Thymus (tissue), 11 donors: ENCODE data around the gene SLC2A5. TPM values are rescaled to one million over a fixed set of nuclear protein-coding genes. Genes with fewer than 3 reads are reported as not detected.

ENCODE experiments used
- DNase-seq, 9 donors: peaks; one replicate each; pipeline ENCODE4 v3.0.0-alpha.2; 2013; ENCODE audit warnings: low spot score in 9 of 9, low read depth in 6 of 9, missing footprints in 1 of 9
- H3K27ac ChIP-seq, 2 donors: one replicate each; pipeline ENCODE4 v1.5.1; 2013; ENCODE audit warnings: control low read depth in 1 of 2, low read depth in 1 of 2, low read length in 1 of 2, mild to moderate bottlenecking in 1 of 2, moderate library complexity in 1 of 2
- H3K27me3 ChIP-seq, 2 donors: one replicate each; pipeline ENCODE4 v1.5.1; 2013; ENCODE audit warnings: low read length in 1 of 2; ENCODE audit not compliant: control insufficient read depth in 2 of 2, insufficient read depth in 1 of 2
- H3K36me3 ChIP-seq, 2 donors: one replicate each; pipeline ENCODE4 v1.5.1; 2013; ENCODE audit warnings: low read length in 1 of 2, mild to moderate bottlenecking in 1 of 2, moderate library complexity in 1 of 2; ENCODE audit not compliant: control insufficient read depth in 2 of 2, insufficient read depth in 2 of 2
- H3K4me1 ChIP-seq, 2 donors: one replicate each; pipeline ENCODE4 v1.5.1; 2013; ENCODE audit warnings: low read length in 2 of 2; ENCODE audit not compliant: control insufficient read depth in 2 of 2, insufficient read depth in 2 of 2
- H3K4me3 ChIP-seq, 2 donors: one replicate each; pipeline ENCODE4 v1.5.1; 2013; ENCODE audit warnings: low read length in 2 of 2, control low read depth in 1 of 2, mild to moderate bottlenecking in 1 of 2
- H3K9me3 ChIP-seq, 2 donors: one replicate each; pipeline ENCODE4 v1.5.1; 2013; ENCODE audit warnings: low read length in 1 of 2, mild to moderate bottlenecking in 1 of 2; ENCODE audit not compliant: control insufficient read depth in 2 of 2, insufficient read depth in 1 of 2
- WGBS: extraction: QIAGEN DNeasy Blood & Tissue Kit; methylation state at CpG from one replicate; pipeline ENCODE4 v1.1.7; 2013; 5-methylcytosine and 5-hydroxymethylcytosine counted together
- polyA plus RNA-seq: library from polyadenylated mRNA; stranded (reverse); fragments of 200-250 nt; gene quantifications from one replicate; pipeline ENCODE4 v1.2.3, GENCODE V29; 2013
- total RNA-seq: library from RNA; stranded (reverse); fragments of 120-200 nt; gene quantifications from one replicate; pipeline ENCODE4 v1.2.4, GENCODE V29; 2013
- donor health status: healthy.

The SLC2A5 gene
- total and polyA plus RNA-seq, 2 donors, result 1.5 to 6.8 TPM

DNA sequence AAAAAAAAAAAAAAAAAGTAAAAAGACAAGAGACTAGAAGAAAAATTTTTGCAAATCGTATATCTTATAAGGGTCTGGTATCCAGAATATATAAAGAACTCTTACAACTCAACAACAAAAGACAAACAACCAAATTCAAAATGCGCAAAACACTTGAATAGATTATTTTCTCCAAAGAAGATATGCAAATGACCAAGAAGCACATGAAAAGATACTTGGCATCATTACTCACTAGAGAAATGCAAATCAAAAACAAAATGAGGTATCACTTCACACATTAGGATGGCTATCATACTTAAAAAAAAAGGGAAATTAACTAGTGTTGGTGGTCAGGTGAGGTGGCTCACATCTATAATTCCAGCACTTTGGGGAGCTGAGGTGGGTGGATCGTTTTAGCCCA, 12.0 kb upstream of the SLC2A5 start:
- Histone ChIP-seq H3K4me3 (no peak overlapping the region), H3K36me3 (no peaks in the 10 kb centered on the region), H3K4me1 (peaks cover 0 to 17% of the 10 kb centered on the region in 2 donors), H3K27ac (no peak overlapping the region), H3K27me3 (peaks cover 0 to 3% of the 10 kb centered on the region in 2 donors), H3K9me3 (no peaks in the 10 kb centered on the region)
- no peak for DNase-seq
- WGBS, result 97% methylated on average over 3 of the region's 3 CpGs

GRCh38 chr1:9080705-9081291, 11.4 kb upstream of the SLC2A5 start:
- Histone ChIP-seq H3K27ac (no peak overlapping the region), H3K4me3 (no peak overlapping the region), H3K27me3 (peaks cover 0 to 3% of the 10 kb centered on the region in 2 donors), H3K9me3 (no peaks in the 10 kb centered on the region), H3K36me3 (no peaks in the 10 kb centered on the region), H3K4me1 (peaks cover 0 to 15% of the 10 kb centered on the region in 2 donors)
- WGBS, result 94% methylated on average over 6 of the region's 6 CpGs
- DNase-seq, result no peak

- Histone ChIP-seq H3K27ac (no peak overlapping the region), H3K9me3 (no peaks in the 10 kb centered on the region), H3K27me3 (peaks cover 0 to 3% of the 10 kb centered on the region in 2 donors), H3K36me3 (no peaks in the 10 kb centered on the region), H3K4me3 (no peak overlapping the region), H3K4me1 (peaks cover 0 to 15% of the 10 kb centered on the region in 2 donors)
- DNase-seq, result no peak
- WGBS, result 72% methylated on average over 12 of the region's 12 CpGs
Measured at GRCh38 chr1:9079988-9080704, 10.7 kb upstream of the SLC2A5 start.

DNA sequence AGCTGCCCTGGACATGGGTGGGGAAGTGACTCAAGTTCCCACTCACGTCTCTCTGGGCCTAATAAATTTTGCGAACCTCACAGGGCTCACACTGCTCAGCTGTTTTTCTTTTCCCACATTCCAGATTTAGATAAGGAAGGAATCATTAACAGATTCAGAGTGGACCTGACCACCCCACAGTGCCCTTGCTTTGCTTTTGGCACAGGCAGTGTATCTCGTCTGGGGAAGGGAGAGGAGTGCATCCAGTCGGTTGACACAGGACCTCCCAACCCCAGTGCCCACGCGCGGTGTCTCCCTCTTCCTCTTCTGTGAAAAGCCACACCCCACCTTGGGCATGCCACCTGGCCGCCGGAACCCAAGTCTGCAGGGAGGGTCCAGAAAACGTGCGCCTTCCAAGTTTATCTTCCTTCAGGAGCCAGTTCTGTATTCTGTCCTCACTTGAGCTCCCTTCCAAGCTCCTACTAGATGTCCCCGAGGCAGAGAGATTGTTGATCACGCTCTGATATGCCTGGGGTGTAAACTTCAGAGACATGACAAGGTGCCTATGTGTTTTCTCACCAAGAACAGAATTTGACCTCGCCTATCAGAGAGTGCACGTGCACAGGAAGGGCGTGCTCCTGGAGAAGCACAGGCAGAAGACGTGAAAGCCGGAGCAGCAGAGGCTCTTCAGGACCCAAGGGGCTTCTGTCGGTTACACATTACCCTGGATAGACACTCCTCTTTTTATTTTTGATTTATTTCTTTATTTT, 9.5 kb upstream of the SLC2A5 start:
- WGBS, result 44% methylated on average over 19 of the region's 19 CpGs
- H3K9me3 ChIP-seq, result no peaks in the 10 kb centered on the region
- no peak overlapping the region for H3K4me3 ChIP-seq
- H3K4me1 ChIP-seq, result peaks cover 0 to 13% of the 10 kb centered on the region in 2 donors
- peaks cover 0 to 3% of the 10 kb centered on the region in 2 donors for H3K27me3 ChIP-seq
- no peak overlapping the region for H3K27ac ChIP-seq
- no peaks in the 10 kb centered on the region for H3K36me3 ChIP-seq
- DNase-seq, result no peak

DNA sequence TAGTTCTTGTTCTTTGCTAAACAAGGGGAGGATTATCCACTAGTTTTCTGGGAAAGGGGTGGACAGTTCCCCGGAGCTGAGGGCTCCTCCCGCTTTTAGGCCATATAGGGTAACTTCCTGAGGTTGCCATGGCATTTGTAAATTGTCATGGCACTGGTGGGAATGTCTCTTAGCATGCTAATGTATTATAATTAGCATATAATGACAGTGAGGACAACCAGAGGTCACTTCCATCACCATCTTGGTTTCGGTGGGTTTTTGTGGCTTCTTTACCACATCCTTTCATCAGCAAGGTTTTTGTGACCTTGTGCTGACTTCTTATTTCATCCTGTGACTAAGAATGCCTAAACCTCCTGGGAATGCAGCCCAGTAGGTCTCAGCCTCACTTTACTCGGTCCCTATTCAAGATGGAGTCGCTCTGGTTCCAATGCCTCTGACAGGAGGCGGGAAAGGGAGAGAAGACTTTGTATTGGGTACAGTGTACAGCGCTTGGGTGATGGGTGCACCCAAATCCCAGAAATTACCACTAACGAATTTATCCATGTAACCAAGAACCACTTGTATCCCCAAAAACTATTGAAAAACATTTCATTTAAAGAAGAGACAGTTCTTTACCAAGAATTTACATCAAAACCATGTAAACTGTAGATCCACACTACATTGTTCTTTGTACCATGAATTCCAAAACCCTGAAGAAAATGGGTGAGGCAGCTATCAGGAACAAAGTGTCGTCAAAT, 8.7 kb upstream of the SLC2A5 start:
- WGBS, result 73% methylated on average over 9 of the region's 9 CpGs
- no peaks in the 10 kb centered on the region for H3K36me3 ChIP-seq

DNA sequence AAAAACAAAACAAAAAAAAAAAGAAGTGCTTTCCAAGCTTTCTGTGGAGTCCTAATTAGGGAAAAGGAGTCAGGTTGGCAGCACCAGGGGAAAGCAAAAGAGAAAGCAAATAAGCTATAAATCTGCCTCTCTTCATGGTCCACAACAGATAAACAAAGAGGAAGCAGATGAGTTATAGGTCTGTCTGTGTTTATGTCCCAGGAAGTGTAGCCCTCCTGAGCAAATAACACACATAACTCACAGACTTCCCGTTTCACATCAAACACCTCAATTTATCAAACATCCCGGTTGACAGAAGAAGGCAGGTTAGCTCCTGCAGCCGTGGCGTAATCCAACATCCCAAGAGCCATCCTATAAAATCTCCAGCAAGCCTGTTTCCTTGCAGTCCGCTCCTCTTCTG, 5.6 kb upstream of the SLC2A5 start:
- H3K27ac ChIP-seq, result no peak overlapping the region
- no peaks in the 10 kb centered on the region for H3K36me3 ChIP-seq
- H3K4me1 ChIP-seq, result peaks cover 0 to 9% of the 10 kb centered on the region in 2 donors
- peaks cover 0 to 3% of the 10 kb centered on the region in 2 donors for H3K27me3 ChIP-seq
- WGBS, result 26% methylated on average over 5 of the region's 5 CpGs
- no peak overlapping the region for H3K4me3 ChIP-seq
- DNase-seq, result no peak
- H3K9me3 ChIP-seq, result no peaks in the 10 kb centered on the region

More for the DNA sequence above, 8.7 kb upstream of the SLC2A5 start:
- no peak overlapping the region for H3K4me3 ChIP-seq
- H3K9me3 ChIP-seq, result no peaks in the 10 kb centered on the region
- peaks cover 0 to 11% of the 10 kb centered on the region in 2 donors for H3K4me1 ChIP-seq
- no peak for DNase-seq
- H3K27me3 ChIP-seq, result peaks cover 0 to 3% of the 10 kb centered on the region in 2 donors
- no peak overlapping the region for H3K27ac ChIP-seq

- Histone ChIP-seq H3K9me3 (no peaks in the 10 kb centered on the region), H3K27me3 (no peaks in the 10 kb centered on the region), H3K36me3 (no peaks in the 10 kb centered on the region), H3K27ac (no peak overlapping the region), H3K4me1 (peaks cover 0 to 9% of the 10 kb centered on the region in 2 donors), H3K4me3 (no peak overlapping the region)
- WGBS, result 99% methylated on average over 3 of the region's 3 CpGs
- no peak for DNase-seq
Measured at GRCh38 chr1:9073143-9073542, 3.7 kb upstream of the SLC2A5 start.

- Histone ChIP-seq H3K36me3 (no peaks in the 10 kb centered on the region), H3K27ac (no peak overlapping the region), H3K4me1 (peaks cover 0 to 9% of the 10 kb centered on the region in 2 donors), H3K27me3 (no peaks in the 10 kb centered on the region), H3K4me3 (no peak overlapping the region), H3K9me3 (no peaks in the 10 kb centered on the region)
- no peak for DNase-seq
- WGBS, result 97% methylated on average over 50 of the region's 50 CpGs
Measured at GRCh38 chr1:9071554-9072235, 2.3 kb upstream of the SLC2A5 start.
